Uterus (tissue), 4 donors: ENCODE measurements around the gene TMEM51. TPM values are rescaled to one million over a fixed set of nuclear protein-coding genes. Genes with fewer than 3 reads are reported as not detected.

Experiments
- DNase-seq, 2 donors: peaks; one replicate each; pipeline ENCODE4 v3.0.0-alpha.2; 2019 to 2020
- H3K27ac ChIP-seq, 2 donors: fragments of 200-600 bp; sonication (generic); 1 replicate in 1 of 2; 2 replicates in 1 of 2; pipeline ENCODE4 v1.5.1; 2016 to 2018
- H3K27me3 ChIP-seq, 2 donors: fragments of 200-600 bp; sonication (generic); one replicate each; pipeline ENCODE4 v1.5.1; 2018 to 2019; ENCODE audit warnings: control low read depth in 1 of 2
- H3K36me3 ChIP-seq, 2 donors: fragments of 200-600 bp; sonication (generic); one replicate each; pipeline ENCODE4 v1.5.1; 2019; ENCODE audit warnings: control low read depth in 1 of 2
- H3K4me1 ChIP-seq, 2 donors: fragments of 200-600 bp; sonication (generic); one replicate each; pipeline ENCODE4 v1.5.1; 2018 to 2019; ENCODE audit warnings: control low read depth in 1 of 2
- H3K4me3 ChIP-seq, 2 donors: fragments of 200-600 bp; sonication (generic); 1 replicate in 1 of 2; 2 replicates in 1 of 2; pipeline ENCODE4 v1.5.1; 2018 to 2019; ENCODE audit warnings: mild to moderate bottlenecking in 1 of 2
- H3K9me3 ChIP-seq, 2 donors: fragments of 200-600 bp; sonication (generic); one replicate each; pipeline ENCODE4 v1.5.1; 2019; ENCODE audit warnings: control low read depth in 1 of 2
- CTCF ChIP-seq, 4 experiments: fragments of 200-600 bp in 2 of 4; fragments of 450-650 bp in 2 of 4; sonication (generic) in 2 of 4; IDR thresholded peaks; one replicate each; pipeline ENCODE4 v1.5.1; 2016 to 2019; ENCODE audit warnings: antibody characterized with exemption in 4 of 4, mild to moderate bottlenecking in 2 of 4, moderate library complexity in 1 of 4
- POLR2A ChIP-seq, 2 donors: fragments of 450-650 bp; IDR thresholded peaks; one replicate each; pipeline ENCODE4 v1.6.1; 2016; ENCODE audit warnings: antibody characterized with exemption in 2 of 2, mild to moderate bottlenecking in 1 of 2, moderate library complexity in 1 of 2
- intact Hi-C: fragments of 100-400 bp; cut with DNase I; formaldehyde crosslinking; loops from one replicate; pipeline ENCODE4 v1.15.1; 2023; ENCODE audit warnings: low total_unique reads
- total RNA-seq, 4 donors: library from RNA; depleted of rRNA in 3 of 4; stranded (reverse); fragments of >200 nt in 3 of 4; gene quantifications; one replicate each; pipeline versions ENCODE4 v1.1.0 to v1.2.4, GENCODE V29; 2014 to 2023
- donor health status: DM: yes; HTN: yes; CAD: no.

Gene TMEM51
- total RNA-seq, 4 donors from 2014 or later, result 1.3 to 45.0 (median 9.9) TPM

- H3K36me3 ChIP-seq, result no peaks in the 10 kb centered on the region
- peak; percentile 47 to 70 for DNase-seq
- peak overlapping the region; percentile 69 to 76 for H3K27ac ChIP-seq
- TF ChIP-seq POLR2A (IDR thresholded peaks at IDR 0.05) (peak in 1 of 2 donors; percentile 2), CTCF (IDR thresholded peaks at IDR 0.05) (peak; percentile 32 to 69 (median 55))
- H3K4me1 ChIP-seq, result peaks cover 0 to 5% of the 10 kb centered on the region in 2 donors
- intact Hi-C loops, result loop anchor here (10.0 kb wide), 1 partner anchor 111 kb away; no protein-coding TSS in a partner anchor
- no peaks in the 10 kb centered on the region for H3K27me3 ChIP-seq
- no peaks in the 10 kb centered on the region for H3K9me3 ChIP-seq
- peak overlapping the region; percentile 58 to 89 for H3K4me3 ChIP-seq
Observed at GRCh38 chr1:15153842-15154479, 414 bp downstream of the TMEM51 start.

- TF ChIP-seq POLR2A (IDR thresholded peaks at IDR 0.05) (no peak), CTCF (IDR thresholded peaks at IDR 0.05) (no peak)
- Histone ChIP-seq H3K27ac (peak overlapping the region; percentile 69 to 76), H3K4me3 (peak overlapping the region; percentile 58 to 89), H3K36me3 (no peaks in the 10 kb centered on the region), H3K4me1 (peaks cover 0 to 5% of the 10 kb centered on the region in 2 donors), H3K27me3 (no peaks in the 10 kb centered on the region), H3K9me3 (no peaks in the 10 kb centered on the region)
- peak; percentile 28 to 50 for DNase-seq
- intact Hi-C loops, result loop anchor here (10.0 kb wide), 1 partner anchor 110 kb away; no protein-coding TSS in a partner anchor
Observed at GRCh38 chr1:15154480-15155036, 1.0 kb downstream of the TMEM51 start.

GRCh38 chr1:15155191-15155590 lies 1.6 kb downstream of the TMEM51 start:
- no peak overlapping the region for H3K4me3 ChIP-seq
- H3K9me3 ChIP-seq, result no peaks in the 10 kb centered on the region
- TF ChIP-seq CTCF (IDR thresholded peaks at IDR 0.05) (no peak), POLR2A (IDR thresholded peaks at IDR 0.05) (no peak)
- peaks cover 0 to 5% of the 10 kb centered on the region in 2 donors for H3K4me1 ChIP-seq
- no peaks in the 10 kb centered on the region for H3K27me3 ChIP-seq
- H3K36me3 ChIP-seq, result no peaks in the 10 kb centered on the region
- intact Hi-C loops, result loop anchor here (10.0 kb wide), 1 partner anchor 110 kb away; no protein-coding TSS in a partner anchor
- no peak for DNase-seq
- peak overlapping the region in 1 of 2 donors; percentile 76 for H3K27ac ChIP-seq

GRCh38 chr1:15155888-15156741 lies 2.6 kb downstream of the TMEM51 start:
- Histone ChIP-seq H3K9me3 (no peaks in the 10 kb centered on the region), H3K4me1 (peaks cover 0 to 5% of the 10 kb centered on the region in 2 donors), H3K4me3 (peak overlapping the region in 1 of 2 donors; percentile 2), H3K36me3 (no peaks in the 10 kb centered on the region), H3K27ac (no peak overlapping the region), H3K27me3 (no peaks in the 10 kb centered on the region)
- no peak for TF ChIP-seq POLR2A (IDR thresholded peaks at IDR 0.05)
- TF ChIP-seq CTCF (IDR thresholded peaks at IDR 0.05), result no peak
- no peak for DNase-seq
- intact Hi-C loops, result loop anchor here (10.0 kb wide), 1 partner anchor 109 kb away; no protein-coding TSS in a partner anchor
